Right cardiac atrium (tissue), 5 donors: ENCODE results near the gene FGF2. TPM values are rescaled to one million over a fixed set of nuclear protein-coding genes. Genes with fewer than 3 reads are reported as not detected.
"Not testable (repeated sequence)": the region's sequence is repeated elsewhere in the genome, so short reads cannot be mapped to it uniquely, and the experiment has no call there.

ENCODE experiments used
- ATAC-seq, 2 donors: fragments of 200-7000 bp; cut with Tn5 transposase; one replicate each; pipeline versions ENCODE4 v1.8.0 to v1.9.1; 2020; ENCODE audit warnings: moderate library complexity in 2 of 2, mild to moderate bottlenecking in 1 of 2
- DNase-seq, 3 donors: peaks; one replicate each; pipeline ENCODE4 v3.0.0-alpha.2; 2020
- H3K27ac ChIP-seq: one replicate; pipeline ENCODE4 v1.5.1; 2013; ENCODE audit warnings: mild to moderate bottlenecking, low read length, control low read depth, moderate library complexity
- H3K27me3 ChIP-seq: one replicate; pipeline ENCODE4 v1.6.1; 2013; ENCODE audit not compliant: control insufficient read depth, insufficient read depth
- H3K4me1 ChIP-seq: one replicate; pipeline ENCODE4 v1.6.1; 2013; ENCODE audit warnings: low read length; ENCODE audit not compliant: control insufficient read depth, insufficient read depth
- H3K4me3 ChIP-seq: one replicate; pipeline ENCODE4 v1.5.1; 2013; ENCODE audit warnings: low read length, control low read depth
- H3K9me3 ChIP-seq: one replicate; pipeline ENCODE4 v1.6.1; 2013; ENCODE audit warnings: low read length; ENCODE audit not compliant: control insufficient read depth
- WGBS: extraction: QIAGEN DNeasy Blood & Tissue Kit; methylation state at CpG from one replicate; pipeline ENCODE4 v1.1.7; 2013; 5-methylcytosine and 5-hydroxymethylcytosine counted together
- intact Hi-C, 4 donors: fragments of 100-400 bp; cut with DNase I; formaldehyde crosslinking; loops; one replicate each; pipeline versions ENCODE4 v1.11.0 to v1.14.0; 2022 to 2023
- polyA plus RNA-seq: library from polyadenylated mRNA; stranded (reverse); fragments of 200-250 nt; gene quantifications from one replicate; pipeline ENCODE4 v1.2.3, GENCODE V29; 2013
- total RNA-seq, 4 donors: library from RNA; stranded (reverse); fragmentation: NEBNext Ultra II Directional; extraction: Animal tissue kit (Norgen Biotek cat#: 25700); gene quantifications; one replicate each; pipeline ENCODE4 v1.2.1, GENCODE V29; 2021
- donor health status: healthy with polysubstance abuse.
- donor health status: DM: no; HTN: yes; CAD: no.
- donor health status: DM: no; HTN: no; CAD: no.
- donor health status: DM: no; HTN: yes; CAD: no; lungs with severe emphysema.
- donor health status: DM: yes; HTN: yes; CAD: no.

The FGF2 gene
- total and polyA plus RNA-seq, 5 donors: 3.5 to 10.6 (median 7.5) TPM

DNA sequence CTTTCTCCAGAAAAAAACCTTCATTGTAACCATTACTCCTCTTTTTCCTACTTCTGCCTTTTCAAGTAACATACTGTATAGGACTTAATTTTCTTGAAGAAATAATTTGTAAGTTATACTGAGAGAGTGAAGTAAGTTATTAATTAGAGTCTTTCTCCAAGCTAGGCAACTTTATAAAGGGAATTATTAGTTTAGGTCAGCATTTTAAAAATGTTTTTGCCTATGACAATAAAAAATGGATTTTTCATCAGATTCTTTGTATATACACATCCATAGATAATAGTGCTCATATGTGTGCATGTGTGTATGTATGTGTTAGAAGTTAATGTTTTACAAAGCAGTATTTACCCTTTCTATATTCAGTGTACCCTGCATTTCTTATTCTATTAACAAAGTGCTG, 106.1 kb downstream of the FGF2 start:
- H3K9me3 ChIP-seq: no peaks in the 10 kb centered on the region
- H3K4me3 ChIP-seq: no peak overlapping the region
- no peak for DNase-seq
- H3K4me1 ChIP-seq: no peaks in the 10 kb centered on the region
- no peak overlapping the region for H3K27ac ChIP-seq
- intact Hi-C loops: no loop called here
- no peaks in the 10 kb centered on the region for H3K27me3 ChIP-seq
- ATAC-seq: no peak

GRCh38 chr4:122945136-122945535, 118.5 kb downstream of the FGF2 start:
- H3K4me1 ChIP-seq, H3K9me3 ChIP-seq, ATAC-seq, H3K27ac ChIP-seq, H3K27me3 ChIP-seq, intact Hi-C loops, DNase-seq, H3K4me3 ChIP-seq: not testable (repeated sequence)
- WGBS: 98% methylated on average over 14 of the region's 17 CpGs

GRCh38 chr4:122946142-122946541, 119.5 kb downstream of the FGF2 start:
- Histone ChIP-seq H3K4me1 (no peaks in the 10 kb centered on the region), H3K4me3 (no peak overlapping the region), H3K27ac (no peak overlapping the region), H3K27me3 (no peaks in the 10 kb centered on the region), H3K9me3 (no peaks in the 10 kb centered on the region)
- intact Hi-C loops: no loop called here
- no peak for ATAC-seq
- no peak for DNase-seq
- 98% methylated on average over 1 of the region's 1 CpG for WGBS

Other genes with a start within 250 kb of the FGF2 start
- not detected for gene IL21, start 205.8 kb upstream of the FGF2 start, total RNA-seq
- not detected for gene IL21, start 205.8 kb upstream of the FGF2 start, polyA plus RNA-seq
- 1 to 10 TPM; 6.6 to 8.5 (median 7.7) TPM for gene BBS12, start 94.1 kb upstream of the FGF2 start, total RNA-seq
- gene BBS12, start 94.1 kb upstream of the FGF2 start, polyA plus RNA-seq: 3.5 TPM
- gene NUDT6, start 95.8 kb downstream of the FGF2 start, total RNA-seq: 10 to 100 TPM in 3 of 4 donors, 1 to 10 TPM in 1; 8.0 to 12.7 (median 11.2) TPM
- gene NUDT6, start 95.8 kb downstream of the FGF2 start, polyA plus RNA-seq: 18.0 TPM